MM.1S (cell line): Measurements from ENCODE around the gene DHH.

Source experiments
- EZH2 ChIP-seq: fragments of 300-600 bp; sonication (generic); optimal IDR thresholded peaks from 2 replicates; pipeline ENCODE3; 2017; ENCODE audit warnings: low read depth, mild to moderate bottlenecking, antibody characterized with exemption, low read length, mixed read lengths
- EZH2phosphoT487 ChIP-seq: fragments of 300-600 bp; sonication (generic); IDR thresholded peaks from 2 replicates; pipeline ENCODE4 v1.6.1; 2018; ENCODE audit warnings: antibody characterized with exemption, low read length
- TF ChIP-seq, protein P1 (sequence below): fragments of 300-600 bp; sonication (generic); IDR thresholded peaks from 2 replicates; pipeline ENCODE4 v1.5.1; 2016; ENCODE audit warnings: antibody characterized with exemption, low read length, mixed read lengths

DNA sequence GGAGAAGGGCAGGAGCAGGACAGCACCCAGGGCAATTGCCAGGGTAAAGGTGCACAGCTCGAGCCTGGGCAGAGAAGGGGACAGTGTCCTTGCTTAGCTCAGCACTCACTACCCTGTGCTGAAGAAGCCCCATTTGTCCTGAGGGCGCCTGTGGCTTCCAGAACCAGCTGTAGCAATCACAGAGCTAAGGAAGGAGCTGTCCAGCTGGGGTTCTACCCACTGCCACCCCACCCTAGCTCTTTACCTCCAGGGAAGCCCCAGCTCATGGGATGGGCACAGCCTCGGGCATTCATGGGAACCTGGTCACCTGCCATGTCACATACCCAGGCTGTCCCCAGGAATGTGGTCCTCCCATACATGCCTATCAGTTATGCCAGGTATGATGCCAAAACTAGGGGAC lies 10.2 kb upstream of the DHH start:
- TF ChIP-seq, protein P1, sequence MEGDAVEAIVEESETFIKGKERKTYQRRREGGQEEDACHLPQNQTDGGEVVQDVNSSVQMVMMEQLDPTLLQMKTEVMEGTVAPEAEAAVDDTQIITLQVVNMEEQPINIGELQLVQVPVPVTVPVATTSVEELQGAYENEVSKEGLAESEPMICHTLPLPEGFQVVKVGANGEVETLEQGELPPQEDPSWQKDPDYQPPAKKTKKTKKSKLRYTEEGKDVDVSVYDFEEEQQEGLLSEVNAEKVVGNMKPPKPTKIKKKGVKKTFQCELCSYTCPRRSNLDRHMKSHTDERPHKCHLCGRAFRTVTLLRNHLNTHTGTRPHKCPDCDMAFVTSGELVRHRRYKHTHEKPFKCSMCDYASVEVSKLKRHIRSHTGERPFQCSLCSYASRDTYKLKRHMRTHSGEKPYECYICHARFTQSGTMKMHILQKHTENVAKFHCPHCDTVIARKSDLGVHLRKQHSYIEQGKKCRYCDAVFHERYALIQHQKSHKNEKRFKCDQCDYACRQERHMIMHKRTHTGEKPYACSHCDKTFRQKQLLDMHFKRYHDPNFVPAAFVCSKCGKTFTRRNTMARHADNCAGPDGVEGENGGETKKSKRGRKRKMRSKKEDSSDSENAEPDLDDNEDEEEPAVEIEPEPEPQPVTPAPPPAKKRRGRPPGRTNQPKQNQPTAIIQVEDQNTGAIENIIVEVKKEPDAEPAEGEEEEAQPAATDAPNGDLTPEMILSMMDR: no peak
- no peak for TF ChIP-seq EZH2
- no peak for TF ChIP-seq EZH2phosphoT487
